NCI-H2029 (cell line): ENCODE results near the gene DACH1.

ENCODE experiments used
- DNase-seq: peaks from one replicate; lab custom pipeline; 2025; lab: John Stamatoyannopoulos, UW

Gene DACH1

DNA sequence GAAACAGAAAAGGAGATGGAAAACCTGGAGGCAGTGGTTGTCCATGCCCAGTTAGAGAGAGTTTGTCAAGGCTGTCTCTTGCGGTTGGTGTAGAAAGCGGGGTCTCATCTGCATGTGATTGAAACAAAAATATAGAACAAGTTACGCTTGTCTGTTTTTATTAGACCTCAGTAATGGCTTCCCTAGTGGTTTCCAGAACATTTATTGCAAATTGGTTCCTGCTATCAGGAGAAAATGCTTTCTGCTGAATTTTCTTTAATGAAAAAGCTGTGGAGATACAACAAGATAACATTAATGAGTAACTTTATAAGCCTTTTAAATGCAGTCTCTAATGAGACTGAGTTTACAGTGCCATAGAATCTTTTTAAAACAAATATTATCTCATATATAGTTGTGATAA, 378.0 kb downstream of the DACH1 start:
- DNase-seq = no peak

GRCh38 chr13:71488201-71488600, 378.8 kb downstream of the DACH1 start:
- DNase-seq = no peak

- no peak for DNase-seq
Measured at GRCh38 chr13:71485913-71486312, 381.1 kb downstream of the DACH1 start.

- DNase-seq = no peak
Measured at GRCh38 chr13:71483733-71484132, 383.3 kb downstream of the DACH1 start.

GRCh38 chr13:71481501-71481900, 385.5 kb downstream of the DACH1 start:
- DNase-seq = no peak

DNA sequence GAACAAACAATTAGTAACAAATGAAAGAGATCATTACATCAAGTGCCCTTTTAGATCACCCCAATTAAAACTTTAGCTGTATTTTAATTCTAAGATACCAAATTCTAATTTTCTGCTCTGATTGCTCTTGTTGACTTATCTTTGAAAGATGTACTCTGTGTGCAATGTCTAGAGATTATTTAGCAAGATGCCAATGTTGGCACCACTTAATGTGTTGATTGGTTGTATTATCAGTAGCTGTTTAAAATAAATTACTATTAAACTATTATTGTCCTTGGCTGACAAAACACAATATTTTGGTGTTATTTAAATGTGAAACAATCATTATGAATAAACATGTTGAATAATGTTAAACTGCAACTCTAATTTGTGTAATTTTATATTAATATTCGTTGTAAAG, 386.0 kb downstream of the DACH1 start:
- no peak for DNase-seq

- DNase-seq = no peak
Measured at GRCh38 chr13:71477735-71478134, 389.3 kb downstream of the DACH1 start.

- no peak for DNase-seq
Measured at GRCh38 chr13:71474936-71475335, 392.1 kb downstream of the DACH1 start.

DNA sequence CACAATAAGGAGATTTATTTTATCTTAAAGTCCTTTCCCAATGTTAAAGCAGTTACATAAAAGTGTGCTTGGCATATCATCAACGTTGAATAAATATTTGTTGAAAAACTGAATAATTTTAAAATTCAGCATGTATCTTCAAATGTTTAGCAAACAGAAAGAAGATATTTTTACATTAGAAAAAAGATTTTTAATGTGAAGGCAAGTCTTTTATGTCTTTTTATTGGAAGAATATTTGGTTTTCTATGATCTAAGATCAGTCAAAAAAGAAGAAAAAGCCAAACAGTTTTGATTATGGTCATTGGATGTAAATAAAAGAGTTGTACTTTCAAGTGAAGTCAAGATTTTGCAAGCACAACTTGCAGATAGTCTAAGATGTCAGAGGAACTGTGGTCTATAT, 397.4 kb downstream of the DACH1 start:
- no peak for DNase-seq

DNA sequence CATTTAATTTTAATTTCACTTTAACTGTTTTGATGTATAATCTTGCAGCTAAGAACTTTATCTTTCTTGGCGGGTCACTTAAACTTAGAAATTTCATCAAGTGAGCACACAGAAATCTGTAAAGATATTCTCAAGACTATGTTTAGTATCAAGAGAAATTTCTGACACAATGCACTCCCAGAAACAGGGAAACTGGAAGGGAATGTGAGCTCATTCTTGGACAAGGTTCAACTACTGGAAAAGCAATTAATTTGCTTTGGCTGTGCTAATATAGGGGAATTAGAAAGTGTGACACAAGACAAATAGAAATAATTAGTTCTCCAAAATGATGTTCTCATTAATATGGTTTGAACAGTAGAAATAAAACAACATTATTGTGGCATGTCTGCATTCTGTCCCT, 402.3 kb downstream of the DACH1 start:
- DNase-seq = no peak

GRCh38 chr13:71461892-71462291, 405.1 kb downstream of the DACH1 start:
- DNase-seq = no peak

DNA sequence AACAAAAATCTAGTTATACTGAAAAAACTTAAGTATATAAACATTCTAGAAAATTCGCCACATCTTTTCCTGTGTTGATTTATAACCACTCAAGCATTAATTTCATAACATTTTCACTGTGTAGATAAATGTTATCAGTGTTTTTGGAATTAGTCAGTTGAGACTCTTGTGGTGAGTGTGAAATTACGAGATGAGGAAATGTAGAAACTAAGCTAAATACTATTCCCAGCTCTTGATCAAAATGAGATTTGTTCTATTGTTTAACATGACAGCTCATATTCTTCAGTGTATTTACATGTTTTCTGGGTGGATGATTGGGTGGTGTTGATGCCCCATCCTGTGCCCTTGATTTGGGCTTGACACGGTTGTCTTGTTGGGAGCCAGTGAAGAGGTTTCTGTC, 406.8 kb downstream of the DACH1 start:
- no peak for DNase-seq

DNA sequence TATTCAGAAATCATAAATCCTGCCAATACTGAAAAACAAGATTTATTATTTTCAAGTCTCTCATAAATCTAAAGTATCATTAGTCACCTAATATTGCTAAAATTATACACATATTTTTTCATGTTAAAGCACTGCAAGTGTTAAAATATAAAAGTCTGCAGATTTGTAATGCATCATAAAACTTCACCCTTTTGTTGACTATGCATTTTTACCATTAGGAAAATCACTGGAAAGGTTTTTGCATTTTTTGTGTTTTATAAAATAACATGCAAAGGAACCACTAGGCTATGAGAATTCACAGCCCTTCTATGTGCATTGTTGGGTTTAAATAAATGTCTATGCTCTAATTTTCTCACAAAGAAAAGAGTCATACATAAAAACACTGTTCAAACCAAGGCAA, 407.3 kb downstream of the DACH1 start:
- DNase-seq = no peak

GRCh38 chr13:71457645-71458044, 409.4 kb downstream of the DACH1 start:
- no peak for DNase-seq

- DNase-seq = no peak
Measured at GRCh38 chr13:71456136-71456535, 410.9 kb downstream of the DACH1 start.

GRCh38 chr13:71454509-71454908, 412.5 kb downstream of the DACH1 start:
- no peak for DNase-seq

DNA sequence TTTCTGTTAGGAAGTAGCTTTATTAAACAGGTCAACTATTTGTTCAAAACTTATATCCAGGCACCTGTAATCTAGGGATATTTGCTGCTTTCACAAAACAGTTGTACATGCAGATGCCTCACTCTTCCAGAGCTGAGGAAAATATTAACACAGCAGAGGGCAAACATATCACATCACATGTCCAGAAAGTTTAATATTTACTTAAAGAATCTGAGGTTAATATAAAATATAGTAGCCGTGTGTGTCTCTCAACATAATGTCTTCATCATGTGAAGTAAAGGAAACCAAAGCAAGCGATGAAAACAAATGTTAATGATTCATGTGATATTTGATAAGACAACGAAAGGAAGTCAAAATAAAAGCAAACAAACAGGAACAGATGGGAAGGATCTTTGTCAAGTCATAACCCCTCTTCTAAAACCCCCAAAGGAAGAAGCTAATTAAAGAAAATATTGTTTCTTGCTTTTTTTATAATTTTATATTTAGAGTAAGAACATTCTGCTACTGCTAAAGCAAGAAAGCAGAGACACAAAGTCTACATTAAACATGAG, 418.8 kb downstream of the DACH1 start:
- no peak for DNase-seq

- no peak for DNase-seq
Measured at GRCh38 chr13:71437704-71438103, 429.3 kb downstream of the DACH1 start.

GRCh38 chr13:71430681-71431080, 436.3 kb downstream of the DACH1 start:
- no peak for DNase-seq

GRCh38 chr13:71417205-71417604, 449.8 kb downstream of the DACH1 start:
- DNase-seq = no peak

- DNase-seq = no peak
Measured at GRCh38 chr13:71412231-71412630, 454.8 kb downstream of the DACH1 start.

- no peak for DNase-seq
Measured at GRCh38 chr13:71408416-71408815, 458.6 kb downstream of the DACH1 start.

- DNase-seq = no peak
Measured at GRCh38 chr13:71399631-71400215, 467.3 kb downstream of the DACH1 start.

GRCh38 chr13:71396149-71396548, 470.9 kb downstream of the DACH1 start:
- DNase-seq = no peak
